Chondrocyte (in vitro differentiated cells): Measurements from ENCODE around the gene REV1. TPM values are rescaled to one million over a fixed set of nuclear protein-coding genes. Genes with fewer than 3 reads are reported as not detected.

ENCODE experiments used
- DNase-seq: peaks from one replicate; pipeline ENCODE4 v3.0.0; 2021; ENCODE audit warnings: mixed read lengths, low spot score
- H3K27ac Mint-ChIP-seq: one replicate; pipeline ENCODE4 v1.8.0; 2021; ENCODE audit warnings: mild to moderate bottlenecking, moderate library complexity, mixed read lengths; ENCODE audit not compliant: unreplicated experiment
- H3K27me3 Mint-ChIP-seq: 2 replicates; pipeline ENCODE4 v1.8.0; 2021; ENCODE audit warnings: low read depth, mixed read lengths
- H3K36me3 Mint-ChIP-seq: 2 replicates; pipeline ENCODE4 v1.8.0; 2021; ENCODE audit warnings: low read depth, mixed read lengths
- H3K4me1 Mint-ChIP-seq: 2 replicates; pipeline ENCODE4 v1.8.0; 2021; ENCODE audit warnings: low read depth, mild to moderate bottlenecking, mixed read lengths
- H3K4me3 Mint-ChIP-seq: one replicate; pipeline ENCODE4 v1.8.0; 2021; ENCODE audit warnings: mild to moderate bottlenecking, moderate library complexity, mixed read lengths; ENCODE audit not compliant: unreplicated experiment
- H3K9me3 Mint-ChIP-seq: 2 replicates; pipeline ENCODE4 v1.8.0; 2021; ENCODE audit warnings: low read depth, mixed read lengths
- CTCF ChIP-seq: fragments of 200-600 bp; sonication (generic); IDR thresholded peaks from 2 replicates; pipeline ENCODE4 v1.5.0; 2021; ENCODE audit warnings: antibody characterized with exemption, mild to moderate bottlenecking, moderate library complexity
- total RNA-seq: library from RNA; stranded (reverse); gene quantifications from 3 replicates; pipeline ENCODE4 v1.2.1, GENCODE V29; 2021

The REV1 gene
- total RNA-seq, 1 donor from 2014 or later: 25.0 TPM

DNA sequence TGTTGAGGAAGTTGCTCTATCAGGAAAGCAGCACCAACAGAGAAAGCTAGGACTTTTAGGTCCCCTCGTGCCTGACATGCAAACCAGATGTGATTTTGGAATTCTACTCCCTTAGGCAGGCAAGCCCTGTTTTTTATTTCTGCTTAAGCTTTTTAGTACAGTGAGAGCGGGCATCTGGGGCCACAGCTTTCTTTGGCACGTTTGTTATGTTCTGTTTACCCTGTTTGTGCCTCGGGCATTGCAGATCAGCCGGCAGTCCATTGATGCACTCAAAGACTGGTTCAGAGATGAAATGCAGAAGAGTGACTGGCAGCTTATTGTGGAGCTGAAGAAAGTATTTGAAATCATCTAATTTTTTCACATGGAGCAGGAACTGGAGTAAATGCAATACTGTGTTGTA is 90.8 kb downstream of the REV1 start:
- H3K27me3 Mint-ChIP-seq: no peaks in the 10 kb centered on the region
- peaks cover 48% of the 10 kb centered on the region for H3K36me3 Mint-ChIP-seq
- H3K27ac Mint-ChIP-seq: no peak overlapping the region
- H3K4me1 Mint-ChIP-seq: no peaks in the 10 kb centered on the region
- no peaks in the 10 kb centered on the region for H3K9me3 Mint-ChIP-seq
- no peak for TF ChIP-seq CTCF
- no peak overlapping the region for H3K4me3 Mint-ChIP-seq
- DNase-seq: no peak

- H3K9me3 Mint-ChIP-seq: no peaks in the 10 kb centered on the region
- peaks cover 3% of the 10 kb centered on the region for H3K4me1 Mint-ChIP-seq
- TF ChIP-seq CTCF: no peak
- H3K27ac Mint-ChIP-seq: no peak overlapping the region
- no peaks in the 10 kb centered on the region for H3K27me3 Mint-ChIP-seq
- H3K4me3 Mint-ChIP-seq: no peak overlapping the region
- no peak for DNase-seq
- H3K36me3 Mint-ChIP-seq: peaks cover 46% of the 10 kb centered on the region
These were observed 91.5 kb downstream of the REV1 start for GRCh38 chr2:99398303-99398702.

- H3K9me3 Mint-ChIP-seq: no peaks in the 10 kb centered on the region
- no peak overlapping the region for H3K4me3 Mint-ChIP-seq
- peaks cover 39% of the 10 kb centered on the region for H3K36me3 Mint-ChIP-seq
- DNase-seq: no peak
- TF ChIP-seq CTCF: no peak
- H3K27ac Mint-ChIP-seq: no peak overlapping the region
- H3K4me1 Mint-ChIP-seq: peaks cover 3% of the 10 kb centered on the region
- no peaks in the 10 kb centered on the region for H3K27me3 Mint-ChIP-seq
These were observed 92.4 kb downstream of the REV1 start for GRCh38 chr2:99397266-99397920.

DNA sequence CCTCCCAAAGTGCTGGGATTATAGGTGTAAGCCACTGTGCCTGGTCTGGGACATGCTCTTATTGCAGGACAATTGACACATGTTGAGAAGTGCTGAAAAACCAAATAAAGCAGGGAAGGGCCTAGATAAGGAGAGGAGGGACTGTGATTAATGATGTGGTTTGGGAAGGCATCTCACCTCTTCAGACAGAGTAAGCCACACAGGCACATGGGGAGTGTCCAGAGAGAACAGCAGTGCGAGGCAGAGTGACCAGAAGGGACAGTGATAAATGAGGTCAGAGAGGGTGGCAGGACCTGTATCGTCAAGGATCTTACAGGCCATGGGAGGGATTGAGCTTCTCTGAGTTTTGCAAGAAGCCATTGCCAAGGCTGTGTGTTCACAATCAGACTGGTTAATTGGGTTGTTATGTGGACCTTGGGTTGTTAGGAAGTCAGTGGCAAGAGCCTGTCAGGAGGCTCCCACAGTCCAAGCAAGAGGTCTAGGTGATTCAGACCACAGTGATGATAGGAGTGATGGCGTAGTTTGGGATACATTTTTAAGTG is 94.2 kb downstream of the REV1 start:
- Mint-ChIP-seq H3K27me3 (no peaks in the 10 kb centered on the region), H3K4me3 (no peak overlapping the region), H3K27ac (no peak overlapping the region), H3K36me3 (peaks cover 41% of the 10 kb centered on the region), H3K9me3 (no peaks in the 10 kb centered on the region), H3K4me1 (peaks cover 5% of the 10 kb centered on the region)
- no peak for DNase-seq
- no peak for TF ChIP-seq CTCF

DNA sequence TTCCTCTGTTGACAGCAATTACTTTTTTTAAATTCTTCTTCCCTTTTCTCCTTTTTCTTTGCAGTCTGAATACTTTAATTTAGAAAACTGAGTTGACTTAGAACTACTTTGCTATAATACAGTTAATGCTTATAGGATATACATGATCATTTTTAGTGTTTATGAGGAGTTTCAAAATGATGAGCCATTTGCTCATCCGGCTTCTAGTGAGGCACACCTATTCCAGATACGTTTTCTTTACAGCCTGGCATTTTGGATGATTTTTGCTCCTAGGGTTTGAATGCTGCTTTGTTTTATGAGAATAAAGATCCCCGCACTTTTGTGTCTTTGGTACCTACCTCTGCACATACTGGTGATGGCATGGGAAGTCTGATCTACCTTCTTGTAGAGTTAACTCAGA is 99.9 kb downstream of the REV1 start:
- no peaks in the 10 kb centered on the region for H3K27me3 Mint-ChIP-seq
- peaks cover 36% of the 10 kb centered on the region for H3K4me1 Mint-ChIP-seq
- peaks cover 22% of the 10 kb centered on the region for H3K36me3 Mint-ChIP-seq
- no peak for TF ChIP-seq CTCF
- H3K9me3 Mint-ChIP-seq: no peaks in the 10 kb centered on the region
- H3K27ac Mint-ChIP-seq: peak overlapping the region; percentile 49
- no peak overlapping the region for H3K4me3 Mint-ChIP-seq
- no peak for DNase-seq
